CD4-positive, alpha-beta T cell treated with Interferon alpha-2 for 1 hour (primary cell): Measurements from ENCODE around the gene MTG1.
"Not testable (repeated sequence)": the region's sequence is repeated elsewhere in the genome, so short reads cannot be mapped to it uniquely, and the experiment has no call there.

ENCODE experiments used
- DNase-seq, 2 donors: peaks; one replicate each; pipeline ENCODE4 v3.0.0-alpha.2; 2020 to 2022

MTG1 gene

DNA sequence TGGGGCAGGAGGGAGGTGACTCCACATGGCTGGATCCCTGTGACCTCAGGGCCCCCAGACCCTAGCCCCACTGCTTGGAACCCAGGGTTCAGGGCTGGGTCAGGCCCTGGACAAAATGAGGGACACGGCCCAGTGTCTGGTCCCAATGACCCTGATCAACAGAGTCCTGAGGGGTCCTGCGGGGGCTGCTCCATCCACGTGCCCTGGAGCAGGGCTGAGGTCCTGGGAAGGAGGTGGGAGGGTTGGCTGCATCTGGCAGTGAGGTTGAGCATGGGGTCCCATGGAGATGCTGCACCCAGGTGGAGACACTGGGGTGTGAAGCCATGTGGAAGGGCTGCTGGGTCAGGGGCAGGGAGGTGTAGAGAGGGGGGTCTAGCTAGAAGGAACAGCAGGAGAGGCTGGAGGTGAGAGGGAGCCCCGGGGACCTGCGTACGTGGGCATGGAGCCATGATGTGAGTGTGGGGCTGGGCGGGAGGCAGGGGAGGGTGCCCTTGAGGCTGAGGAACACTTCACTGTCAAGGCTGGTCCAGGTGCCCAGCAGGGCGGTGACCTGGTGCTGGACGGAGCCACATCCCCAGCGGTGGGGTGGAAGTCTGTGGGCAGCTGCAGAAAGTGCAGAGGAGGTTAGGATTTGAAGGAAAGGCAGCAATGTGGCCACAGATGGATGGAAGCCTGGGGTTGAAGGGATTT, 60.4 kb downstream of the MTG1 start:
- DNase-seq: no peak

DNA sequence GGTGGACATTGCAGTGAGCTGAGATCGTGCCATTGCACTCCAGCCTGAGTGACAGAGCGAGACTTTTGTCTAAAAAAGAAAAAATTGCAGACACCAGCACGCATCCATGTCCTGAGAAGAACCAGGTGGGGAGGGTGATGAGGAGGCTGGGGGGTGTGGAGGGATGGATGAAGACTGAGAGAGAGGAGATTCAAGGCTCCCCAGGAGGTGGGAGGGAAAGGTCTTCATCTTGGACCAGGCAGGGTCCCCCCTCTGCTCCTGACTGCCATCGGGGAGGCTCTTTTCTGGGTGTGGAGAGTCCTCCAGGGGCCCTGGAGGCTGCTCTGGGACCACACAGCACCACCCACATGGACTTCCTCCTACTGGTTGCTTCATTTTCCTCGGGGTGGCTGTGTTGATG, 61.2 kb downstream of the MTG1 start:
- no peak for DNase-seq

DNA sequence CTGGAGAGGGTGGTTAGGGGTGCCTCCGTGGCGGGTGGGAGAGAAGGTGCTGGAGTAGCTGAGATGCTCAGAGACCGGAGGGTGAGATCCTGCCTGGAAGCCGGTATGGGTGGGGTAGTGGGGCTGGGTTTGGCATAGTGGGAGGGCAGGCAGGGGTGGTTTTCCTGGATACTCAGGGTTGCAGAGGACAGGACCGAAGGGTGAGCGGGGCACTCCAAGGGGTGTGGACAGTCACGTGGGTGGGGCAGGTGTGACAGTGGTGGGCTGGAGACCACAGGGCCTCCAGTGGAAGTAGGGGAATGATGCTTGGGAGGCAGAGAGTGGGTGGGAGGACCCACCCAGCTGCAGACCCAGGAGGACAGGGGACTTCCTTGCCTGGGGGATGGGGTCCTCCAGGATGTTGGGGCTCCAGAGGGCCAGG, 61.7 kb downstream of the MTG1 start:
- no peak for DNase-seq

DNA sequence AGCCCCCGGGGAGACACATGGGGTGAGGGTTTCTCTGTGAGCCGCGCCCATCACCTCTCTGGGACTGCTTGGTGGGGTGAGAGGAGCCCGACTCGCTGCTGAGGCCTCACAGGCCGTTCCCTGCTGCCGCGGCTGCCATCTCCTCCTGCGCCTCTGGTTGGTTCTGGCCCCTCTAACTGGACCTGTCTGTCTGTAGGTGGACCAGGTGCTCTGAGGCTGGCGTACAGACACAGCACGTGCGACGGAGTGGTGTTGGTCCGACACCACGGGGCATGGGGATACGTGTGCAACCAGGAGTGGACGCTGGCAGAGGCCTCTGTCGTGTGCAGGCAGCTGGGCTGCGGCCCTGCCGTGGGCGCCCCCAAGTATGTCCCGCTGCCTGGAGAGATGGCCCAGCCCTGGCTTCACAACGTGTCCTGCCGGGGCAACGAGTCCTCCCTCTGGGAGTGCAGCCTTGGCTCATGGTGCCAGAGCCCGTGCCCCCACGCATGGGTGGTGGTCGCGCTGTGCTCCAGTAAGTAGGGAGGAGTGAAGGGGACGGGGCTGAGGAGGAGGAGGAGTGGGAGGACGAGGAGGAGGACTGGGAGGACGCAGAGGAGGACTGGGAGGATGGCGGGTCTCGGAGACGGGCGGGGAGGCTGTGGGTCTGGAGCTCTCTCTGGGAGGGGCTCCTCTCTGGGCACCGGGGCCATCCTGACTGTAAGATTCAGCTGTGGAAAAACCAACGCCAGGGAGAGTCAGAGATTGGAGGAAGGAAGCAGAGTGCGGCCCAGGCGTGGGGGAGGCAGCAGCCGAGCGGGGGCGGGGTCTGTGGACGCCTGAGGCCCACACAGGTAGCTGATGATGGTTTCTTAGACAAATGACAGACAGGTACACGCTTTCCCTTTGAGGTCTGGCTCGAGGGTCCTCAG, 62.3 kb downstream of the MTG1 start:
- no peak for DNase-seq

- DNase-seq: no peak
Observed at GRCh38 chr10:133457100-133457841, 63.3 kb downstream of the MTG1 start.

GRCh38 chr10:133458021-133458709, 64.2 kb downstream of the MTG1 start:
- no peak for DNase-seq

DNA sequence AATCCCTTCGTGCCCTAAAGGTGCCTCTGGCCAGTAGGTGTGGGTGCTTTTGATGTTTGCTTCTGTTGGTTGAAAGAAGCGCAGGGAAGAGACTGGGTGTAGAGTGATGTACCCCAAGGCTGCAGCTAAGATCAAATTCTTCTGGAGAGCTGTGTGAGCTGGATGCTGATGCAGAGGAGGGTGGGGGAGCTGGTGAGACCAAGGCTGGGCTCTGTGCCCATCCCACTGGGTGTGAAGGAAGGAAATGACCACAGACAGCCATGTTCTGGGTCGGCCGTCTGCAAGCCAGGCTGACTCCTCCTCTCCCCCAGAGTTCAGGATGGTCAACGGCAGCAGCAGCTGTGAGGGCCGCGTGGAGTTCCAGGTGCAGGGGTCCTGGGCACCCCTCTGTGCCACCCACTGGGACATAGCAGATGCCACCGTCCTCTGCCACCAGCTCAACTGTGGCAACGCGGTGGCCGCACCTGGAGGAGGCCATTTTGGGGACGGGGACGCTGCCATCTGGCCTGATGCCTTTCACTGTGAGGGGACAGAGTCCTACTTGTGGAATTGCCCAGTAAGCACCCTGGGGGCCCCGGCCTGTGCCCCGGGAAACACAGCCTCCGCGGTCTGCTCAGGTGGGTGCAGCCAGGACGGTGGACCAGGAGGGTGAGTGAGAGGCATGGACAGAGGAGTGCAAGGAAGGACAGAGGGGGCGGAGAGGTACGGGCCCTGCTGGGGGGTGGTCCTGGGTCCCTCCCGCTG, 64.9 kb downstream of the MTG1 start:
- no peak for DNase-seq

GRCh38 chr10:133459454-133460207, 65.7 kb downstream of the MTG1 start:
- no peak for DNase-seq

GRCh38 chr10:133460208-133460769, 66.3 kb downstream of the MTG1 start:
- DNase-seq: no peak

- no peak for DNase-seq
Observed at GRCh38 chr10:133461027-133461426, 67.1 kb downstream of the MTG1 start.

DNA sequence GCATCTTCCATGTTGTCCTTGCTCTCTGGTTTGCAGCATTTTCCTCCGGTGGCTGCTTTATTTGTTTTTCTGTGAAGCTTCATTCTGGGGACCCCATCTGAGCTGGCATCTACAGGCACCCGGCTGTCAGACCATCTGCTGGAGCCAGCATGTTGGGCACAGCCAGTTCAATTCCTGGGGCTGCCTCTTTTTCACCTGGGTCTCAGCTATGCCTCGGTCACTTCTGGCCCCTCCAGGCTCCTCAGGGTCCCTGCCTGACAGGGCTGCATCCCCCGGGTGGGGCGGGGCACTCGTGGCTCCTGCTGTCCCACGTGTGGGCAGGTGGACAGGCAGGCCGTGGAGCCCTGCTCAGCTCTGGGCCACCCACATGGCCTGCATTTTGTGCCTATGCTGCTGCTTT, 67.9 kb downstream of the MTG1 start:
- DNase-seq: no peak

DNA sequence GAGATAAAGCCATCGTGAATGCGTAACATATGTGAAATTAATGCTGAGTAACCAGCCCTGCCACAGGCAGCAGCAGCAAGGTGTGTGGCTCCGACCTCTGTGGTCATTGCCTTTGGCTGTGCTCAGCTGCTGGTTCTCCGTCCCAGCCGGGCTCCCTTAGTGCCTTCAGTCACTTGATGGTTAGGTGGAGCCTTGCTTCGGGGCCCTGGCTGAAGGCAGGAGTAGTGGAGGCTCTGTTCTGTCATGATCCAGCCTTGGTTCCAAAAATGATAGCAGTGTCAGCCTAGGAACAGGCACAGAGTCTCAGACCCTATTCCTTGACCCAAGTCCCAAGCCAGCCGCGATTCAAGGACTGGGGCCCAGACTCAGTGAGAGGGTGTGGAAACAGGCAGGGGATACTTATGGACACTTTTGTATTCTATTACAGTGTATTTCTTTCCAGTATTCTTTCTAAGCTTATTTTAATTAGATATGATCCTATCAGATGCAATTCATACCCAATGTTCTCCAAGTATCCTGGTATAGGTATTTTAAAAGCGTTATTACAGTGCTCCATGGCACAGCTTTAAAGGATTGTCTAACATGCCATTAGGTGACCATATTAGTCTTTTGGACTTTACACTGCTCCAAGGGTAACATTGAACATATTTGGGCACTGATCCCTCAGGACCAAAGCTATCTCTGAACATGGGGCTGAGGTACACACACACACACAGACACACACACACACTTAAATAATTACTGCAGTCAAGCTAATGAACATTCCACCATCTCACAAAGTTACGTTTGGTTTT, 68.8 kb downstream of the MTG1 start:
- DNase-seq: no peak

GRCh38 chr10:133464582-133465031, 70.7 kb downstream of the MTG1 start:
- no peak for DNase-seq

DNA sequence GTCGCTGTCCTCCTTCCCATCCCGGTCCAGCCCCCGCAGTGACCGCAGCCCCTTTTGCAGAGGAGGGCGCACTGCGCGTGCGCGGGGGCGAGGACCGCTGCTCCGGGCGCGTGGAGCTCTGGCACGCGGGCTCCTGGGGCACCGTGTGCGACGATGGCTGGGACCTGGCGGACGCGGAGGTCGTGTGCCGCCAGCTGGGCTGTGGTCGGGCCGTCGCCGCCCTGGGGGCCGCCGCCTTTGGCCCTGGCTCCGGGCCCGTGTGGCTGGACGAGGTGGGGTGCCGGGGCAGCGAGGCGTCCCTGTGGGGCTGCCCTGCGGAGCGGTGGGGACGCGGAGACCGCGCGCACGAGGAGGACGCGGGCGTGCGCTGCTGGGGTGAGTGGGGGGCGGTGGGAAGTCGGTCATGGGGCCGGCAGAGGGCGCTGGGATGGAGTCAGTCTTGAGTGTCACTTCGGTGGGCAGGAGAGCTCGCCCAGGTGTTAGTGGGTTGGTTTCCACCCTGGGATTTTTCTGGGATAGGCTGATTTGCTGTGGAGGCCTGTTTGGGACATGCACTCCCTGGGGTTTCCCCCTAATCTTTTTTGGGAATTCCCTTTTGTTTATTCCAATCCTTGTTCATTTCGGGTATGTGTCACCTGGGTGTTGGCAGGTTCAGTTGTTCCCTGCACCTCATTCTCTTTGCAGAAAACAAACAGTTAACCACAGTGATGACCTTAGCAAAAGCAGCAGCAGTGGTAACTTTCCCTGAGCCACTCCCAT, 71.4 kb downstream of the MTG1 start:
- no peak for DNase-seq

- DNase-seq: no peak
Observed at GRCh38 chr10:133465950-133466474, 72.1 kb downstream of the MTG1 start.

DNA sequence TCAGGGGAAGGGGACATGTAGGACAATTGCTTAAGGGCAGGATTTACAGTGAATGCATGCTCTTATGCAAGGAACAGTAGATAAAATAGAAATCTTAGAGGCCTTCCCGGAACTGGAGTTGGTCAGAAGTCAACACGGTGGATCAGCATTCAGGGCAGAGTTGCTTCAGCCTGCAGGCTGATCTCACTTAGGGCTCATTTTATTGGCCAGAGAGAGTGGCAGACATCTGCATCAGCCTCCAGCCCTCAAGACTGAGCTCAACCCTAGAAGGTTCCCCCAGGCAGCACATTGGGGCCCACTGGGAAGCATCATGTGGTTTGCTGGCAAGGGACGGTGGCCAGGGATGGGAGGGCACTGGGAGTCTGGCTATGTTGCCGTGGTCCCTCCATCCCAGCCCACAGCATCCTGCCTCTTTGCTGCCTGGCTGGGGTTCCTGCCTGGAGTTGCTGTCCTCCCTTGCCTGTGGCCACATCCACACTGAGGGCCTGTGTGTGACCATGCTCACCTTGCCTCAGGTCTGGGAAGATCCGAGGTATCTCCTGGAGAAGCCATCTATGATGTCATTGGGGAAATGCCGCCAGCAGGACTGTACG, 72.8 kb downstream of the MTG1 start:
- no peak for DNase-seq

DNA sequence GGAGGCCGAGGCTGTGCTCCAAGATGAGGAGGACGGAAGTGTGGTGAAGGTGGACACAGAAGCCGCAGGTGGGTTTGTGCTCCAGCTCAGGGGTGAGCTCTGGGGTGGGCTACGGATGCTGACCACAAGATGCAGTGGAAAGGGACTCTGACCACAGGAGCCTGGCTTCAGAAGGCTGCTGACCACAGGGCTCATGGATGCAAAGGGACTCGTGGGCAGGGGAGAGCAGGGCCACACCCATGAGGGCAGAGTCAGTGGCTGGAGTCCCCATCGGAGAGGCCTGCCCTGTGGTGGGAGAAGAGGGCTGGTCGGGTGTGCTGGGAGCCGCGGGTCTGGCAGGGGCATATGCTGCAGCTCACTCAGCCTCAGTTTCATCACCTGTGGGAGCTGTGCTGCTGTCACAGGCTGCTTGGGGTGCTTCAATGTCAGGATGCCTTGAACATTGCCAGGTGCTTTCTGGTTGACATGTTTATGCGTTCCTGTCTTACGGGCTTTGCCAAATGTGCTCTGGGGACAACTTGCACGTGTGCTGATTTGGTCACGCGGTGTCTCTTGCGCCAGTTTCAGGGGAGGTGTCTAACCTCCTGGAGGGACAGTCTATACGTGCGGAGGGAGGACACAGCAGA, 73.4 kb downstream of the MTG1 start:
- no peak for DNase-seq

GRCh38 chr10:133469205-133469604, 75.2 kb downstream of the MTG1 start:
- not testable (repeated sequence) for DNase-seq
